Right kidney (tissue), 9 donors: ENCODE results near the gene YIPF4.
"Not testable (repeated sequence)": the region's sequence is repeated elsewhere in the genome, so short reads cannot be mapped to it uniquely, and the experiment has no call there.

Experiments used
- DNase-seq: peaks from one replicate; pipeline ENCODE4 v3.0.0-alpha.2; 2016
- long read RNA-seq, 8 donors: transcript quantifications; one replicate each; lab custom pipeline, GENCODE V29; 2026

YIPF4 gene
- long read RNA-seq, donor 1, full-length matches to known transcripts, result 24 of 24 reads
- long read RNA-seq, donor 1, partial matches to known transcripts, result 0 of 24 reads
- long read RNA-seq, donor 1, other reads (novel, unspliced or antisense), result 0 of 24 reads
- long read RNA-seq, donor 2, full-length matches to known transcripts, result 20 of 42 reads
- long read RNA-seq, donor 2, partial matches to known transcripts, result 22 of 42 reads
- long read RNA-seq, donor 2, other reads (novel, unspliced or antisense), result 0 of 42 reads
- long read RNA-seq, donor 3, full-length matches to known transcripts, result 10 of 22 reads
- long read RNA-seq, donor 3, partial matches to known transcripts, result 12 of 22 reads
- long read RNA-seq, donor 3, other reads (novel, unspliced or antisense), result 0 of 22 reads
- long read RNA-seq, donor 4, full-length matches to known transcripts, result 23 of 32 reads
- long read RNA-seq, donor 4, partial matches to known transcripts, result 9 of 32 reads
- long read RNA-seq, donor 4, other reads (novel, unspliced or antisense), result 0 of 32 reads
- long read RNA-seq, donor 5, full-length matches to known transcripts, result 22 of 53 reads
- long read RNA-seq, donor 5, partial matches to known transcripts, result 31 of 53 reads
- long read RNA-seq, donor 5, other reads (novel, unspliced or antisense), result 0 of 53 reads
- long read RNA-seq, donor 6, full-length matches to known transcripts, result 20 of 25 reads
- long read RNA-seq, donor 6, partial matches to known transcripts, result 5 of 25 reads
- long read RNA-seq, donor 6, other reads (novel, unspliced or antisense), result 0 of 25 reads
- long read RNA-seq, donor 7, full-length matches to known transcripts, result 30 of 37 reads
- long read RNA-seq, donor 7, partial matches to known transcripts, result 7 of 37 reads
- long read RNA-seq, donor 7, other reads (novel, unspliced or antisense), result 0 of 37 reads
- long read RNA-seq, donor 8, full-length matches to known transcripts, result 25 of 39 reads
- long read RNA-seq, donor 8, partial matches to known transcripts, result 14 of 39 reads
- long read RNA-seq, donor 8, other reads (novel, unspliced or antisense), result 0 of 39 reads

GRCh38 chr2:32277674-32278477 is at the start of gene YIPF4:
Gene YIPF4 (plus strand): TSS chr2:32277904. CDS start chr2:32278156, 252 bp downstream.
- peak; percentile 97 for DNase-seq

GRCh38 chr2:32228181-32228580 is 49.5 kb upstream of the YIPF4 start:
- no peak for DNase-seq

DNA sequence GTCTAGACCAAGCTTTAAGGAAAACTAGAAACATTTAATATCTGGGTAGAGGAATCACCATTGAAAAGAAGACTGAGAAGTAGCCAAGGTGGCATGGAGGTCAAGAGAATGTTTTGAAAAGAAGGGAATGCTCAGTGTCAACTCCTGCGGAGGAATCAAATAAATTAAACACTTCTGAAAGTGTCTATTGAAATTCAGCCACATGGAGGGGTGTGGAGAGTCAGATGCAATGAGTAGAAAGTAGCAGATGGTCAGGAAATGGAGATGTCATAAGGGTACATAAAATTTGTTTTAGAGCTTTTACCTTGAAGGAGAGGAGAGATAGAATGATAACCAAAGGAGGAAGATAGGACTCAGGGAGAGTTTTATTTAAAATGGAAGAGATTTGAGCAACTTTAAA is 48.1 kb upstream of the YIPF4 start:
- peak; percentile 4 for DNase-seq

- DNase-seq, result no peak
Observed at GRCh38 chr2:32231959-32232358, 45.7 kb upstream of the YIPF4 start.

DNA sequence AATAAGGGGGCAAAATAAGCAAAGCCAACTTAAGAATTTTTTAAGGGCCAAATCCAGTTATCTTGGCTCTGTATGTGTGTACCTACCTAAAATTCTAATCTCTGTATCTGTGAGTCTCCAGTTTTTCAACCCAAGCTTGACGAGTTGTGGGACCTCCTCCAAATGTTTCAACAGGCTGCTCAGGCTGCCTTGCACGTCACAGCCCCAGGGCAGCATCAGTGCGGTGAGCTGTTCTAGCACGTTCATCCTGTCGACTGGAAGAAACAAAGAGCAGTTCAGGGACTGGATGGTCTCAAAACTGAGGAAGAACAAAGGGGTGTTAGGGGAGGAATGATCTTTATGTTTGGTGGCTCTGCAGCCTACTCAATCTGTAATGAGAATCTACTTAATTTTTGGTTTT is 42.4 kb upstream of the YIPF4 start:
- DNase-seq, result no peak

- DNase-seq, result no peak
Observed at GRCh38 chr2:32237488-32237887, 40.2 kb upstream of the YIPF4 start.

DNA sequence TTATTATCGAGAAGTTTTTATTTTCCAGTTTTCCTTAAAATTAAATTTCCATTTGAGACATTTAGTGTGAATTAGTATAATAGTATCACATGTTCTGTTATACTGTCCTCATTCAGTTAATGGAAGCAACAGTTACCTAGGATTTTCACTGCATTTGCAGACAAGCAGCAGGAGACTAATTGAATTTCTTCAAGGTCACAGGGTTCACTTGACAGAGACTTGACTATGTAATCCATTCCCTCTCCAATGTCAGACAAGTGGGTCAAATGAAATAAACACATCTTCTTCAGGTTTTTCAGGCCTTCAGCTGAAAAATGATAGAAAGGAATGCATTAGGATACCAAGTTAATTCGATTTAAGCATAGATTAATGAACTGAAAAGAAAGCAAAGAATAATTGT is 39.7 kb upstream of the YIPF4 start:
- DNase-seq, result no peak

GRCh38 chr2:32242331-32242730 is 35.4 kb upstream of the YIPF4 start:
- DNase-seq, result no peak

DNA sequence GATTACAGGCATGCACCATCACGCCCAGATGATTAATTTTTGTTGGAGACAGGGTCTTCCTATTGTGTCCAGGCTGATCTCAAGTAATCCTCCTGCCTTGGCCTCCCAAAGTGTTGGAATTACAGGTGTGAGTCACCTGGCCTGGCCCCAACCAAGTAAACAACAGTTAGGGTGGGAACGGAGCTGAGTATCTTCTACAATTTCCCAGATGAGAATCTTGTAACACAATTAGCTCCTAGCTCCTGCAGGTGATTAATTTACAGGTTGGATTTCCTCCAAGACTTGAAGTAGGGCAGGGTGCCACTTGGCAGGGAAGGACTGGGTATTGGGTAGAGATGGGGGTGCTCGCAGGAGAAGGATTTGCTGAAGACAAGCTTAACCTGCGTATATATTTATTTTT is 30.8 kb upstream of the YIPF4 start:
- no peak for DNase-seq

GRCh38 chr2:32248299-32248698 is 29.4 kb upstream of the YIPF4 start:
- DNase-seq, result no peak

- DNase-seq, result no peak
Observed at GRCh38 chr2:32249731-32250236, 27.9 kb upstream of the YIPF4 start.

- no peak for DNase-seq
Observed at GRCh38 chr2:32250290-32250689, 27.4 kb upstream of the YIPF4 start.

- no peak for DNase-seq
Observed at GRCh38 chr2:32258242-32258641, 19.5 kb upstream of the YIPF4 start.

GRCh38 chr2:32260376-32260775 is 17.3 kb upstream of the YIPF4 start:
- no peak for DNase-seq

DNA sequence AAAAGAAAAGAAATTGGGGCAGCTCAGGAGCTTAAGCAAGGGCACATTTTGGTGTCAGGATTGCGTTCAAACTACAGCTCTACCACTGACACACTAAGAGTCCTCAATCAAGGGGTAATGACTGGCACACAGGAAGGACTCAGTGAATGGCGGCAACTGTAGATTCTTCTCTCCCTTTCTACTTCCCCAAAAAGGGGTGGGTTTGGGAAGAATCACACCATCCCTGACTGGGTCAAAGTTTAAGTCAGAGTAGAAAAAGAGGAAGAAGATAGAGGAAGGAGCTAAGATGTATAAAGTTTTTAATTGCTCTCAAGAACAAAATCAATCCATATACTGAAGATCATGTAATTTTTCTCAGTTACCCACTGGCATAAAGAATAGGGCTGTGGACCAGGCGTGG is 15.6 kb upstream of the YIPF4 start:
- DNase-seq, result no peak

DNA sequence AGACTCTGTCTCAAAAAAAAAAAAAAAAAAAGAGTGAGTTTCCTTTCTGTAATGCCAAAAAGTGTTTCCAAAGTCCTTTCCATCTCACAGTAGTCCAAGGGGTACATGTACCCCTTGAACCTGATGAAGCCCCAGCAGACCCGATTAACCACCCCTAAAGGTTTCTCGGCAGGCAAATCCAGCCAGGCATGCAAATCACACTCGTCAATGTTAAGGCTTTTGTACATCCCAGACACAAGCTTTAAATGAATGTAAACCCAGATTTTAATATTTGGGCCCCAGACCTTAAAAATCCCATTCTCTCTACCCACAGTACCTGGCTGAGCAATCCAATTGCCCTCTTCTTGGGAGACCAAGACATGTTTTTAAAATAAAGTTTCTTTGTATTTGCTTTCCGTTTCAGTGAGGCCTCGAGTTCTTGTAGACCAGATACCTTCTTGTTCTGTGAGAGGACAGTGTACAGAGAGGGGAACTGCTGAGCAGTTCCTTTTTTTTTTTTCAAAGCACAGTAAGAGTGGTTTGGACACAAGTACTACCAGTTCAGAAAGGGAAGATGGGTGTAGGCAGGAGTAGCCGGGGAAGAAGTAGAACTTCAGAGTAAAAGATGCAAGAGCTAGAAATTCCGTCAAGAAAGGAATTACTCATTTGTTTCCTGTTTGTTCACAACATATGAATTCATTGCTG is 13.1 kb upstream of the YIPF4 start, which contains the start of gene NLRC4:
Gene NLRC4, minus strand, starts transcription at position 465 of the 684 bp plus-strand sequence. CDS start 8,111 bp downstream, outside the sequence.
- no peak for DNase-seq

DNA sequence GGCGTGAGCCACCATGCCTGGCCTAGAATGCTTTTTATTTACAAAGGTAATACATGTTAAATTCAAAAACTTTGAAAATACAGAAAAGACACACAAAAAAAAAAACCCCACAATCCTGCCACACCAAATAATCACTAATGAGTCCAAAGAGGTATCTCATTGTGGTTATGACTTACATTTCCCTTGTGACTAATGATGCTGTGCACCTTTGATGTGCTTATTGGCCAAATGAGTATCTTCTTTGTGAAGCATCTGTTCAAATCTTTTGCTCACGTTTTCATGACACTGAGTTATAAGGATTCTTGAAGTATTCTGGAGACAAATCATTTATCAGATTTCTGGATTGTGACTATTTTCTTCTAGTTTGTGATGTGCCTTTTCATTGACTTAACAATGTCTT is 6.6 kb upstream of the YIPF4 start:
- DNase-seq, result no peak

- DNase-seq, result no peak
Observed at GRCh38 chr2:32272279-32272678, 5.4 kb upstream of the YIPF4 start.

DNA sequence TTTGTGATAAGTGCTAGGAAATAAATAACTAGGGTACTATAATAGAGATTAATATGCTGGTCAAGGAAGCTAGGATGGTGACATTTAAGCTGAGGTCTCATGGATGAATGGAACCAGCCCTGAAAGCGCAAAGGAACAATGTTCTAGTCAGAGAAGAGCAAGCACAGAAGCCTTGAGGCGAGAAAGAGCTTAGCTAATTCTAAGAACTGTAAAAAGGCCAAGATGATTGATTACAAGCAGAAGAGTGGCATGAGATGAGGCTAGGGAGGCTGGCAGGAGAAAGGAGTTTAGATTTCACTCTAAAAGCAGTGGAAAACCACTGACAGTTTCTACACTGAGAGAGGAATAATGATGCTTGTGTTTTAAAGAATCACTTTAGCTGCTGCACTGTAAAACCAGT is 3.4 kb upstream of the YIPF4 start:
- DNase-seq, result no peak

GRCh38 chr2:32275790-32276189 is 1.9 kb upstream of the YIPF4 start:
- DNase-seq, result not testable (repeated sequence)

DNA sequence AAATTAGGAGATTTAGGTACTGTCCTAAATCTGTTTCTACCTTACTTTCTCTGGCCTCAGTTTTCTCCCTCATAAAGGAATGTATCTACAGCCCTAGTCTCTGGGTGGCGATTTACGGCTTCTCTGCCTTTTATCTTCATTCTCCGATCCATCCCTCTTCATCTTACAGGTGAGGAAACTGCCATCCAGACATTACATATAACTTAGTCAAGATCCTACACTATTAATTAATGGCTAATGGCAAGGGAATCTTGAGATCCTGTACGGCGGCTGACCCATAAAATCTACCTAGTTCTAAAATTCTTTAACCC is 386 bp upstream of the YIPF4 start:
- no peak for DNase-seq

- DNase-seq, result no peak
Observed at GRCh38 chr2:32278478-32278853, 762 bp downstream of the YIPF4 start.
